NCI-H345 treated with DMSO at 0.1 percent for 48 hours (cell line): ENCODE results near the gene RETREG1.

Experiments used
- DNase-seq: peaks from one replicate; lab custom pipeline; 2025; ENCODE audit not compliant: unreplicated experiment; lab: John Stamatoyannopoulos, UW

RETREG1 gene

DNA sequence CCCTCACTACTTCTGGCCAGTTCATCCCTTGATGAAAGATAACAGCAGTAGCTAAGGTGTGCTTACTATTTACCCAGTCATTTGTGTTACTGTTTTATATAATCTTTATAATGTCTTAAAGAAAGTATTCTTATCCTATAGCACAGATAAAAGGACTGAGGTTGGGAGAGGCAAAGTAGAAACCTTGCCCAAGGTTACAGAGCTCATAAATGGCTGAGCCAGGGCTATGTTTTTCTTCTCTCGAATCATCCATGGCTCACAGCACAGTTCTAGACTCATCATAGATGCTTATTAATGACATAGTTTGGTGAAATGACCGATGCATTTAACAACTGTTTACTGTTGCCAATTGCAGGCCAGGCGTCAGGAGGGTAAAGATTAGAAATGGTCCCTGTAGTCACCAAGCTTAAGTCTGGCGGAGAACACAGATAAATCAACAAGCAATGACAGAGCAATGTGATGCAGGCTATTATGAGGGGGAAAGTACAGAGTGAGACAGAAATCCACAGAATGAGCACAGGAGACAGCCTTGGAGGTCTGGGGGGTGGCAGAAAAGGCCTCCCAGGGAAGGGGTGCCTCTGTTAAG is 85.6 kb downstream of the RETREG1 start:
- DNase-seq, result no peak

DNA sequence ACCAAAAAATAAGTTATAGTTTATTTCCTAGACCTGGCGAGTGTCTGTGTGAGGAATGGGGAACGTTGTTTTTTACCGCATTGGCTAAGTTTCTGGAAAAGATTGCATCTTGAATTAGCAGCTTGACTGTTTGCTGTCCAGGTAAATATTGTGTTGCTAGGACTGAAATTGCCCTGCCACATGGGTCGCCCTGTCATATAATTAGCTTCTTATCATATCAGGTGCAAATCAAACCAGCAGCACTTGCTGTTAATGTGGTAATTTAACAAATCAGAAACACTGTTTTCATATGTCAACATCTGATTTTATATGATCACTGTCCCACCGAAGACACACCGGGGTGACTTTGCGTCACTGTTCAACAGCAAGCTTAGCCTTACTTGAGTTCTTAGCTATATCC is 87.5 kb downstream of the RETREG1 start:
- no peak for DNase-seq

DNA sequence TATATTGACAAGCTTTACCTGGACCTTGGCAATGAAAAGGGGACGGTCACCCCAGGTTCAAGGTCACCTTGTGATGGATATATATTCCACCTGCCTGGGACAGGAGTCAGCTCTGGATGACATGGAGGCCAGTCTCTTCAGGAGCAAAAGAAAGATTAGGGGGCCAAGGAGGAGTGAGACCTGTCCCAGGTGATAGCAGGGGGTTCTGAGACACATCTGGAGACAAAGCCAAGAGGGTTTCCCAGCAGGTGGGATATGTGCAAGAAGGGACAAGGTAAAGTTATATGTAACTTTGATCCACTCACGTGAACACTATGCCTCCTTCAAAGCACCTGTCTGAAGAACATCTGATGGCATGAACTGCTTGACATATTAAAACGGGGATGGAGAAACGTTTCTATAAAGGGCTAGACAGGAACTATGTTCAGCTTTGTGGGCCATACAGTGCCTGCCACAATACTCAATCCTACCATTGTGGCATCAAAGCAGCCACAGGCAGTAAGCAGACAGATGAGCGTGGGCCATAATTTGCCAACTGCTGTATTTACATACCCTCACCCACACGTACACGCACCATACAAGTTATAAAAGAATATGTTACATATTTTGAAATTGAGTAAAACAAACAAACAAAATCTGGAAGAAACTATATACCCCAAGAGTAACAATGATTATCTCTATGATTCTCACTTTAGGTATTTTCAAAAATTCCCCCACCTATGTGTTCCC is 88.3 kb downstream of the RETREG1 start:
- no peak for DNase-seq

DNA sequence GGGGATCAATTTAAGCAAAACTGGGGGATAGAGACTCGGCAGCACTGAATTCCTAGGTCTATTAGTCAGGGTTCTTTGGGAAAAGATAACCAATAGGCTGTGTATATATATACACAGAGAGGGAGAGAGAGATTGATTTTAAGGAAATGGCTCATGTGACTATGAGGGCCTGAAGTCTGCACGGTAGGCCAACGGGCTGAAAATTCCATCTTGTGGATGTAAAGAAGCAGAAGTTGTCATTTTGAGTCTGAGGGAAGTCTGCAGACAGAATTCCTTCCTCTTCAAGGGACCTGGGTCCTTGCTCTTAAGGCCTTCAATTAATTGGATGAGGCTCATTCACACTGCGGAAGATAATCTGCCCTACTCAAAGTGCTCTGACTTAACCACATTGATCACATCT is 91.1 kb downstream of the RETREG1 start:
- no peak for DNase-seq

DNA sequence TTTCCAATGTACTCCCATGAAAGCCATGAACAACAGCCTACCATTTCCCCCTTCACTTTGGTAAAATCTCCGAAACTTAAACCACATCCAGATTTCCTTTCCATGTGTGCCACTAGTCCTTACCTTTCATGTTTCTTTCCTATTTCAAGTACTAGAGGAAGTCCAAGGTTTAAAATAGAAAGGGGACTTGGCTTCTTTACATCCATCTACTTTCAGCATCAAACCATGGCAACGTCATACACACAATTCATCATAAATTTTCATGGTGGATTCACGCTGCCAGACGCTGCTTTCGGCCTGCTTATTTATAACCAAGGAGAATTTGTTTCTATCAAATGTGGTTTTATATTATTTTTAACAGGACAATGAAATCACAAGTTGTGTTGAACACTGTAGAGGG is 92.5 kb downstream of the RETREG1 start:
- no peak for DNase-seq

DNA sequence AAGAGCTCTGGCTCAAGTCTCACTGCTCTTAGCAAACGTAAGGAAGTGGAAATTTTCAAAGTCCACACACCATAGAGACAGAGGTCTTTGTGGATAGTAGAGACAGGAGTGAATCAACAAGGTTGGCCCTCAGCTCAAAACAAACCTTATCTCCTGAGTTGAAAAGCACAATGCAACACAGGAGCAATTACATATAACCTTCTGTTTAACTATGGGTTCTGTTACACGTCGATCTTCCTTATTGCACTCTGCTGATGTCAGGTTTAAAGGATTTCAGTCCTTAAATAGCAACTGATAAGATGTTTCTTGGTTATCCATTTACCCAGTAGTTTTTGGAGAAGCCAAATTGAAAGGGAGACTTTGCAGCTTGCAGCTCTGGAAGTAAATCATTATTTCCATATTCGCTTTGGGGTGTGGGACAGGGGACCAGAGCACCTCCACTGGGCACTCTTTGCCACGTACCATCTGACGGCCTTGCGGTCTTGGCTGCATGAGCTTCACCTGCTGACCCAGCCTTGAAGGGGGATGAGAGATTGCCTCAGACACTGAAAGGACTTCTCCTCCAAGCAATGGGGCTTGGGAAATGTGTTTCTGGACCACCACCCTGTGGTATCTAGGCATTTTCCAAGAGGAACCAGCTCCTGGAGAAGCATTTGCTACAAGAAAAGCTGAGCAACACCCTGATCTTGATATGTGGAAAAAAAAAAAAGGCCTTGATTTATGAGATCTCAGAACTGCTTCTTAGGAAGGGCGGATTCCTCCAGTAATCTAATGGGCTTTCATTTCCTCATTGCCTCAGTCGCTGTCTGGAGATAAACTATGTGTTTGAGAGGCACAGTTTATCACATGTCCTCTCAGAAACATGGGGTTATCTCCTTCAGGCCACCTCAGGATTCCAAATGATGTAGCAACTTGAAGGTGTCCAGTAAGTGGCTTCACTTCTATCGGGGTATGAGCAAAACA is 95.0 kb downstream of the RETREG1 start:
- DNase-seq, result no peak

DNA sequence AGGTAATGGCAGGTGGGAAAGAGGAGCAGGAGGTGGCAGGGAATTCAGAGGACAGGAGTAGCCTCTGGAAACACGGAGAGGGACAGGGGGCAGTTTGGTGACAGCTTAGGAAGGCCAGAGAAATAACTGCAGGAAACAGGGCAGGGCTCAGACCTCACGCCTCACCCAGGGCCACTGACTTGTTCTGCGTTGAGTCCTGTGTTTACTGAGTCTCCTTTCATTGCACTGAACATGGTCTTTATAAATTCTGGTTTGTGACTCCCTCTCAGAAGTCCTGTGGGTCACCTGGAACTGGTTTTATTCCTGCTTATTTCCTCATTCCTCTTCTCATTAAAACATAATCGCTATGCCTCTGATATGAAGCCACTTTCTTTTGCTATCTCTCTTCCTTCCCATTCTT is 96.0 kb downstream of the RETREG1 start:
- DNase-seq, result no peak

DNA sequence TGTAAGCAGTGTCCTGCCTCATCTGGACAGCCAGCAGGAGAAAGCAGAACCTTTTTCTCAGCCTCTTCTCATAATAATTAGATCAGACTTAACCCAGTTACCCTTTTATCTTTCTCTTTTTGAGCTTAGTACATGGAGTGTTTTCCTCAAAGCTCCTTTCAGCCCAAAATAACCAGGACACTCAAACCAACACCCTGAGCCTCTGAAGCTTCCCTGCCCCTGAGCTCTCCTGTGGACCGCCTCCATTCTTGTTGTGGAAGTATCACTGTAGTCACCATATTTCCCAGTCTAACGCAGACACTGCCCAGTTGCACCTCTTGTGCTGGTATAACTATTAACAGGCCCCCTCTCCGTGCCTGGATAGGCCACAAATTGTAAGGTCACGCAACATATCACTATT is 97.4 kb downstream of the RETREG1 start:
- DNase-seq, result no peak

DNA sequence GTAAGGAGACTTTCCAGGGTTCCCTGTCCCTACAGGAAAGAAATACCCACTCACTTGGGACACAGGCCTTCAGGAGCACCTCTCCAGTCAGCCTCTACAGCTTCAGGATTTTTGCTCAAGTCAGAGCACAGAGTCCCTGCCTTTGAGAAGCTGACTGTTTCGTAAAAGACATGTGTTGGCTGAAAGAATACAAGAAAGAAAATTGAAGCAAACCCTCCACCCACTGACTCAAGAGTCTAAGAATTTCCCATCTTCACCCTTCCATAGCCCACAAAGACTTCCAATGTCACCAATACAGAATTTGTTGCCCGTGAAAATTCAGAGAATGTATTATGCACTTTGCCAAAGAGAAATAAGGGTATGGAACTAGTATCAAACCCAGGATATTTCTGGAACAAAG is 98.2 kb downstream of the RETREG1 start:
- DNase-seq, result no peak

DNA sequence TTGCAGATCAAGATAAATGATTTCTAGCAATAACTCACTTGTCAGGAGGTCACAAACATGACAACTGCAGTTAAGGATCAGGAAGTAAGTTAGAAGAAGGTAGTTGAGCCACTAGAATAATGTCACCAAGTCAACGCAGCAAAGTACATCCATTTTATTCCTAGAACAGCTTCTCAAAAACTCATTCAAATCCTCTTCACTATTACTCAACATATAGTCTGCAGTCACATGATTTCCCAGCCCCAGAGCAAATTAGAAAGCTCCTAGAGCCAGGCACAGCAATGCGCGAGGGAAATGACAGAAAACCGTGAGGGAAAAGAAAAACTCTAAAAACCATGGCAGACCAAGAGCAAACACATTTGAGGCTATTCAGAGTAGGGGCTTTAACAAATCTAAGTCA is 101.3 kb downstream of the RETREG1 start:
- DNase-seq, result no peak

DNA sequence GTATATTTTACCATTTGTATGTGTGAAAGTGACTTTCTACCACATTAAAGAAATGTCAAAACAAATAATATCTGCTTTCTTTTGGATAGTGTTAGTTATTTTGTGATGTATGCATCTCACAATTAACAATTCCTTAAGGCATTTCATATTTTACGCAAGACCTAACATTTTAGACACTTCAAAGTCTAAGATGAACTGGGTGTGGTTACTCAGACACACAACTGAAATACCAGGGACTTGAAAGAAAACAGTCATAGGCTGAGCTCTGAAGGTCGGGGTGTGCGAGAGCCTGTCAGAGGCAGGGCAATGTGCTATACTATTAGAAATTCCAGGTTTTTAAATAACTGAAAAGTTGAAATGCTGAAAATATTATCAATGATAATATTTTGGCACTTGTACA is 106.7 kb downstream of the RETREG1 start:
- DNase-seq, result no peak

DNA sequence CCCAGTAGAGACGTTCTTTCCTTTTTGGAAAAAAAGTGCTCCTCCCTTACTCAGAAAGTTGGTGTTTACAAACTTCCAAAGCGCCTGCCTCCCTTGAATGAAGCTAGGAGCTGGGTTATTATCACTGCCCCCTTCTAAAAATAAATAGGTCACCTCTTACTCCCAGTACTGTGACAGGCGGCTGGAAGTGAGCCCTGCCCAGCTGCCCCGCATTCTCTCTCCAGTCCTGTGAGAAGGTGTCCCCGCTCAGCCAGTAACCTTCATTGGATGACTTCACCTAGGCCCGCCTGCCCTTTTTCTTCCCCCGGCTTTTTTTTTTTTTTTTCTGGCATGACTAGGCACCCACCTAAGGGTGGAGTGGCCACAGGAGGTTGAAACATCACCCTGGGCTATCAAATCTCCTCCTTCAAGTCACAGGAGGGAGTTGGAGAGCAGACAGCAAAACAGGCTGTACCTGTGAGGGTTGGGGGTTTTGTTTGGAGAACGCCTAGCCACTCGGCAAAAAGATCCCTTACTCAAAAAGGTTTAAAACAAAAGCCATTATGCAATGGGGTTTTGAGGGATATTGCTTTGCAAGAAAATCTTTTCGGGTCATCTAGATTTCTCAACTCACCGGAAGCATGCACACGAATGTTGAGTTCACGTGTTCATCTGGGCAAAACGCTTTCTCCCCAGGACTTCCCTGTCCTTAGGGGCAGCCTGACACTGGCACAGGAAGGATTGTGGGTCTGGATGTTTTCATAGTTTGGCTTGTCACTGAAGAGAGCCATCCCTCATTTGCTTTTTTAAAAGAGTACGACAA is 107.9 kb downstream of the RETREG1 start:
- DNase-seq, result no peak

DNA sequence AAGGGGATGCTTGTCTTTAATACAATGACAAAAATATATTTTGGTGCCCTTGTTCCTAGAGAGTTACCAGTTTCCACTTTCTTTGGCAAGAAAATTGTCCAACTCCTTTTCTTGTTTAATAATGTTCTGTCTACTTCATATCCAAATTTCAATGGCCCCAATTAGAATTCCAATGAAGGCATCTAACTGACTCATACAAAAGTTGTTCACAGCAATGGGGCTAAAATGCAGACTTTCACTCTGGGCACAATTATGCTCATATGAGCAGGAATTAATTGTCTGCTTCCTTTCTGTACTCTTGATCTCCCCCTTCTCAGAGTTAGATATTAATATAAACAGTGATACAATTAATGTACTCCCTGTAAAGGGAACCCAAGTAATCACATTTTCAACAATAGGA is 109.1 kb downstream of the RETREG1 start:
- no peak for DNase-seq

DNA sequence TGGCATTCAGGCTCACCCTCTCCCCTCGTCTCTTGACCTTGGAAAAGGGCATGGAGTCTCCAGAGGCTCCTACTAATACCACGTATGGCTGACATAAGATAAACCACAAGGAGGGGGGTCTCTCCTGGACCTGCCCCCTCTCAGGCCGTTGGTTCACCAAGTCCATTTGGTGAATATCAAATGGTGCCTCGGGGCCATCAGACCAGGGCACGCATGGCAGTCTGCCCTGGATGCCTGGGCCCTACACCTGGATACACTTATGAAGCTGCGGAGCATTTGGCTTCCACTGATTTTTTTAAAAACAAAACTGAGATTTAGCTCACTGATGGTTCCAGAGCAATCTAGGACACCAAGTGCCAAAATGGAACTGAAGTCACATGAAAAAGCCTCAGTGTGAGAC is 110.9 kb downstream of the RETREG1 start:
- no peak for DNase-seq

DNA sequence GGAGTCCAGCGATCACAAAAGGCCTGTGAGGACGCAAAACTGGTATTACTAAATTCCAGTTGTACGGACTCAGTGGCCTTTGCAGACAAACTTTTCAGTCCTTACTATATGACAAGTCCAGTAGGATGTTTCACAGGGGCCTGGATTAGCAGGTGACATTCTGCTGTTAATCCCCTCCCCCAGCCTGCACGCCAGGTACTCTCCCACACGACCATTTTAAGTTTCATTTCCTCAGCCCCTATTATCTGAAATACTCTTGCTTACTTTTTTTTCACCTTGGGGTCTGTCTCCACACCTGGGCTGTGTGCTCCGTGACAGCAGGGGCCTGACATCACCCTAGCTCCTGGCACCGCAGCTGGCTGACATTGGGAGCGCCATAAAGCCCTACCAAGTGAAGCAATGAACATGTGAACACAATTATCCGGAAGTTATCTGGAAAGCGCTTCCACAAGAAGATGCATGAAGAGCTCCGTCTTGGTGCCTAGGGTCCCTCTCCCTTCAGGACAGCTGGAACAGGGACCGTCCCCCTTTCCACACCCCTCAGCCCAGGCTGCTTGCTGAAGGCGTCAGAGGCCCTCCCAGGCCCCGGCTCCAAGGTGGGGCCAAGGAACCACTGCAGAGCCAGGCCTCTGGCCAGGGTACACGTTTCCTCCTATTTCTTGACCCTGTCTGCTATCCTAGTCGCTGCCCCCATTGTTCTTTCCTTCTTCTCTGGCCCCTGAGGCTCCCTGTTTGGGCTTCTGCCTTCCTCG is 111.5 kb downstream of the RETREG1 start:
- no peak for DNase-seq

DNA sequence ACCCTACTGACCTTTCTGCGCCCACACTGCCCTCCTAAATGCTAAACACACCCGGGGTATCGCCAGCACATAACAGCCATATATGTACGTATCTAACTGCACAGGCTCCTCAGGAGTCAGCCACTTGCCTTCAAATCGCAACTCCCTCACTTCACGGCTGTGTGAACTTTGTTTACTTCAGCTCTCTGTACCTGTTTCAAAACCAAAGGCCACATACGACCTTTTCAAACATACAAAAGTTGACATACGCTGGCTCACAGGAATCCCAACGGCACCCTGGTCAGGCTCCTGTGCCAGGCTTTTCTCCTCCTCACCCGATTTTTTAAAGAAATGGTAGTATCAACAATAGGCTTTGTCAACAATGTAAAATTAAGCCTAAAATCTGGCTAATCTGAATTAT is 112.2 kb downstream of the RETREG1 start:
- DNase-seq, result no peak

DNA sequence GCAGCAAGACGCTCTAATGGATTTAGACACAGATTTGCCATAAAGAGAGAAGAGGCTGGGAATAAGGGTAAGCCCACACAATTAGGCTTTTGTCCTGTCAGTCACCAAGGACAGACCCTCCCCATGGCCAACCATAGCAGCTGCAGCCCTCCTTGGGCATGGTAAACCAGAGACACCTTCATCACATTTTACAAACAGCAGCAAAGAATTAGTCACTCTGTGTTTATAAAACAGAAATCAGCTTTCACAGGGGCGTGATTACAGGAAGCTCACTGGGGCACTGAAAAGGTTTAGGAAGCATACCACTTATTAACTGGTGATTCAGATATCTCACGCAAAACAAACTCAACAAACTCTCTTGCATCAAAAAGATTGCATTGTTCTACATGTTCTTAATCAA is 113.9 kb downstream of the RETREG1 start:
- DNase-seq, result no peak

DNA sequence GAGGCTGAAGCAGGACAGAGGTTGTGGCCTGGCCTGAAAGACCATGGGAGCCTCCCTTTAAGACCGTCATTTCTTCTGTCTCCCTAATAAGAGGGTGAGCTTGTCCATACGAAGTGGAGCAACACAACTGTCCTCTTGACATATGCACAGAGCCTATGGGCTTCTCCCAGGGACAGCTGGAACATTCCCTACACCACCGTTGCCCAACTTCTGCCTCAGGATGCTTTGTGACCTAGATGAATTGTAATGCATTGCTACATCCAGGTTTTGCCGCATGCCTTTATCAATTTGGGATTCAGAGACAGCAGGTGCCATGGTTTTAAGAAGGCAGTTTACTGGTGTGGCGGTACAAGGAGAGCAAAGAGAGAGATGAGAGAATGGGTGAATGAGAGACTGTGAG is 116.8 kb downstream of the RETREG1 start:
- DNase-seq, result no peak

DNA sequence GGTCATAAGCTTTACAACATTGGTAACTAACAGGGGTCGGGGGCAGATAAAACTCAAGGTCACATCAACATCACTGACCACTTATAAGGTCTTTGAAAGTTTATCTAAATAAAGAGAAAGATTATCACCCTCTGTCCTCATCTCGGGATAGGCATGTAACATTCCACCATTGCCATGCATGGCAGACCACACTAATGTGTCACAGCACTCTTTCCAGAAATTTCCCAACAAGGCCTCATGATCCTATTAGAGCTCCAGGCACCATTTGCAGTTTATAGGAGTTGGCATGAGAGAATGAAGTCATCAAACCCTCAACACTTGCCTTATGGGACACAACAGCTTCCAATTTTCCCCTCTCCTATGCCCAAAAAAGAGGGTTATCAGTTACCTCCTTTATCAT is 119.3 kb downstream of the RETREG1 start:
- DNase-seq, result no peak

DNA sequence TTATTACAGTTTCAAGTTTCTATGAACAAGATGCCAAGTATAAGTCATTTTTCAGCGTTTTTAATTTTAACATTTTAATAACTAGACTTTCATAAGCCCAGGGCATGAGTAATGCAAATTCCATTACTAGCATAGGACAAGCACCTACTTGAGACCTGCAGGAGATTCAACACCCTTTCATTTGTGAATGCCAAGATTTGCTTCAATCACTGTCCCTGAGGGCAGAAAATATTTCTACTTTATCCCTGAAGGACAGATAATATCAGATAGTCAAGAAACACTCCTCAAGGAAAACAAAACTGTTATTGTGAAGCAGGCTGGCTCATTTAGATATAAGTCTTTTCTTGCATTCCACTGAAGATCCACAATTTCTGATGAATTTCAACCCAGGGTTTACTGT is 123.5 kb downstream of the RETREG1 start:
- DNase-seq, result no peak
